NCI-H446 treated with DMSO at 0.1 percent for 48 hours (cell line): ENCODE results near the gene LINS1.
A peak's percentile ranks its signal among the peaks of the same experiment; 100 is the strongest.

Experiments used
- DNase-seq: peaks from one replicate; lab custom pipeline; 2025; lab: John Stamatoyannopoulos, UW

Gene LINS1, protein sequence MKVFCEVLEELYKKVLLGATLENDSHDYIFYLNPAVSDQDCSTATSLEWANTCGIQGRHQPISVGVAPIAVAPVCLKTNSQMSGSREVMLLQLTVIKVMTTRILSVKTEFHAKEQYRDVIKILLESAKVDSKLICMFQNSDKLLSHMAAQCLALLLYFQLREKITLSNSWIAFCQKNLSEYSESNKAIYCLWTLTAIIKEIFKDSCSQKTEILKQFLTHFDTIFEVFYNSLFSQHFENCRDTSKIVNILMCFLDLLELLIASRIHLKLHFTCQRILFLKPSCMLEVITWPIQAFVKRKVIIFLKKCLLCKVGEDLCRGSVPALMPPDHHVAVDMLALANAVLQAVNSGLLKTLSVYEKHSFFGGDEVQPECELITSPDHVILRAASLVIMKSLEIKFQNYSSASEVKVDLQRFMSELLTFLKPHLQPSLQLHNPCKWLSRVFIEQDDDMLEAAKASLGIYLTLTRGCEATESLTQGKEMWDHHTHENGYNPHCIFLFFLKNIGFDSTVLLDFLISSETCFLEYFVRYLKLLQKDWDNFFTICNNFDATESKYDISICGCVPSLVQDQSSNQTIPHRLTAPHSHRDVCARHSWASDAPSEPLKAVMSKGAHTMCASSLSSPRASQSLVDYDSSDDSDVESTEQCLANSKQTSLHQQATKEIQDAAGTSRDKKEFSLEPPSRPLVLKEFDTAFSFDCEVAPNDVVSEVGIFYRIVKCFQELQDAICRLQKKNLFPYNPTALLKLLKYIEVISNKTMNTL

DNA sequence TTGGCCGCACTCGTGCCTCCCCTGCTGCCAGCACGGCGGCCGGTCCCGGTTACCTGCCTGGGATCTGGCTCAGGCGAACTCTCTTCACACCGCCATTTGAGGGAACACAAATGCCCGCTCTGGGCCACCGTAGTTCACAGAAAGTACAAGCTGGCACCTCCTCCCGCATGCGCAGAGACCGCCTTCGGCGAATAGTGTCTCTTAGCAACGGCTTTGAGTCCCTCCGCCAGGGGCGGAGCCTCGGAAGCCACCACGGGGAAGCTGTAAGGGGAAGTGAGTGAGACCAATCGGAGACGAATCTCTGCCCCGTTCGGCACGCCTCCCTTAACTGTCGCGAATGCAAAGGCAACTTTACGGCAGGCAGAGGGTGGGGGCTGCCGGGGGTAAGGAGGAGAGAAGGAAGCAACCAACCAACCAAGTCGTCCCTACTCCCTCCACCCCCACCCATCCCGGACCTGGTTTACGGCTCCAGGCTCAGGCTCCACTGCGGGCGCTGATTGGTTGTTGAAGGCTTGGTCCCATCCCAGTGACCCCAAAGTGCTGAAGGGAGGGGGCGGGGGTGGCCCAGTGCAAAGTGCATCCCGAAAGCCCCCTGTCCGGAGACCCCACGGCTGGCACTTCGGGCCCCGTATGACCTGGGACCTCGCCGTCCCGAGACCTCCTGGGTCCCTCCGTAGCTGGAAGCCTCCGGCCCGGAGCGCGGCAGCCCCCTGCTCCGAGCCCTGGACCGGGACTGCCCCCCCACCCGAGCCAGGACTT is at the start of gene LINS1, which contains the start of gene ASB7:
Gene LINS1 (minus strand): TSS at position 121 of the 759 bp plus-strand sequence. CDS start 21,342 bp downstream, outside the sequence.
Gene ASB7 (plus strand): TSS at position 526 of the 759 bp plus-strand sequence. CDS start 9,628 bp downstream, outside the sequence.
- DNase-seq, result peak; percentile 97

DNA sequence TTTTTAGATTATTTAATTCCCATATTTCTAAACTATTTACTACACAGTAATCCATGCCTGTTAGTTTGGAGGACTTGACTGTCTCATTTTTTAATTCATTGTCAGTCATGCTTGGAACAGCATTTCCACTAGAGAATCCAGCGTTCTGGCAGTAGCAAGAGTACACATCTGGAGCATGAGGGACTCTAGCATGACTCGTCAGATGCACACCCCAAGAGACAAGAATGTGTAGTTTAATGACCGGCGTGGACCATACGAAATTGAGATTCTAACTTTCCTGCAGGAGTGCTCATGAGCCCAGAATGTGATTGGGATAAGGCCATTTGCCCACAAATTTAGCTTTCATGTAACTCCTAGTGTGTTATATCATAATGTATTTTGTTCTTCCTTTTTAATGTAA is 49.3 kb upstream of the LINS1 start:
- DNase-seq, result no peak

DNA sequence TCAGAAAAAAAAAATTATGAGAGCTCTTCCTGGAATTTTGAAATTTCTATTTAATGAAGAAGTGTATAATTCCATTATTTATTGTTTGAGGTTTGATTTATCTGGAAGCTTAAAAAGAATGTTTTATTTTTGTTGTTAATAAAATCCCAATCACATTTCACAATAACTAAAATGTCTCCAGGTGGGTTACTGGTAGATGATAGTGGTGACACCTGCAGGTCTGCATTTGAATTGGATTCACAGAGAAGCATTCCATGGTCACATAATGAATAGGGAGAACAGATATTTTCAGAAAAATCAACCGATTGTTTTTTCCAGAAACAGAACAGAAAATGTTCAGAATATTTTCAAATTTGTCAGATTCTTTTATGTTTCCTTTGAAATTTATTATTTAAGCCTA is 48.7 kb upstream of the LINS1 start:
- no peak for DNase-seq

DNA sequence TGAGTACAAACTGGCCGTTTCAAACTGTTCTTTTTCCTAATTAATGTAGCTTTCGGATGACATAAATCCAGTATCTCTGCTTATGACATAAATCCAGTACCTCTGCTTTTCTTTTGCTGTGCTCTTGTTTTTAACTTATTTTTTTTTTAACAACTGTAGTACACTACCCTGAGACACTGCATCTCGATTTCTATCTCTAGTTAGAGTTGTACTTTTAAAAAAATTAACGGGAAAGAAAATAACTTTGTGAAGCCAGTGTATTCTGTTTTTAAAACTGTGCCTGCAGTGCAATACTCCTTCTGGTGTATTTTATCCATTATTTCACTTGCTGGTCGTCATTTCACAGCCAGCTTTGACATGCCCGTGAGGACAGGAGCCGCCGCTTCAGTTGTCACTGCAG is 47.0 kb upstream of the LINS1 start:
- no peak for DNase-seq

DNA sequence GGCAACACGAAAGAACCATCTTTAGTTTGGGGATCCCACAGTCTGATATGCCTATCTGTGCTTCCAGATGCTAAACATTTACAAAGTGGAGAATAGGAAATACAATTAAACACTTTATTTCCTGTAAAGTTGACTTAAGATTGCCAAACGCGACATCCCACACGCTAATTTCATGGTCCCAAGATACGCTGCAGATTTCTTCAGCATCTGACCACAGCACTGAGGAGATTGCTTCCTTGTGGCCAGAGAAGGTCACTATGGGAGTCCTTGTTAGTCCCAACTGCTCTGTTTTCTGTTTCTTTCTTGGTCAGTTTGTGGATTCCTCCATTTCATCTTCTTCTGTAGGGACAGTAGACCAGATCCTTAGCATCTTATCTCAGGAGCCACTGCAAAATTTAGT is 43.7 kb upstream of the LINS1 start:
- no peak for DNase-seq

DNA sequence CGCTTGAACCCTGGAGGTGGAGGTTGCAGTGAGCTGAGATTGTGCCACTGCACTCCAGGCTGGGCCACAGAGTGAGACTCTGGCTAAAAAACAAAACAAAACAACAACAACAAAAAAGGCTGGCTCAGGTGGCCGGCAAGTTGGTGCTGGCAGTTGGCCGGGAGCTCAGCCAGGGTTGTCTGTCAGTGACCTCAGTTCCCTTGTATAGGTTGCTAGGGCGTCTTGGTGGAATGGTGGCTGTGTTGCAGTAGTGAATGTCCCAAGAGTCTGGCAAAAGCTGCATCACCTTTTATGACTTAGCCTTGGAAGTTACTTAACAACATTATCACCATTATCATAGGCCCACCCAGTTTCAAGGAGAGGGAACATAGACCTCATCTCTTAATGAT is 41.0 kb upstream of the LINS1 start:
- DNase-seq, result no peak

DNA sequence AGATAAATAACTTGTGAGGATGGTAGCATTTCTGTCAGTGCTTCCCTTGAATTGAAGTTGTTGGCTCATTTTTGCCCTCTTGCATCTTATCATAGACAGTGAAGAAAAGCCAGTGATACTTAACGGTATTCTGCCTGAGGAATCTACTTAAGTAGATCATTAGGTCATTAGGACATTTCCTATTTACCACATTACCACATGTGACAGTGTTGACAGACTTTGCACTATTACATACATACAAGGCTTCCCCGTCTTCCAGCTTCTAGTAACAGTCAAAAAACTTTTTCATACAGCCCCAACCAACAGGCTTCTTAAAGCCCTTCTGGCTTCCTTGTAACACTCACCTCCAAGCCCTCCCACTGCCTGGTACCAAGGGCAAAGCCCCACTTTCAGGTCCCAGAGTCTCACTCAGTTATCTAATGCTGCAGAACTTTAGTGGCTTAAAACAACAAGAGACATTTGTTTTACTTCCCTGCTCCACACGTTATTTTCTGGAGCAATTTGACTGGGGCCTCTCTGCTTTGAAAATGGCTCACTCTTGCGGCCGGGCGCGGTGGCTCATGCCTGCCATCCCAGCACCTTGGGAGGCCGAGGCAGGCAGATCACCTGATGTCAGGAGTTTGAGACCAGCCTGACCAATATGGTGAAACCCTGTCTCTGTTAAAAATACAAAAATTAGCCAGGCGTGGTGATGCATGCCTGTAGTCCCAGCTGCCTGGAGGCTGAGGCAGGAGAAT is 40.4 kb upstream of the LINS1 start:
- DNase-seq, result no peak

DNA sequence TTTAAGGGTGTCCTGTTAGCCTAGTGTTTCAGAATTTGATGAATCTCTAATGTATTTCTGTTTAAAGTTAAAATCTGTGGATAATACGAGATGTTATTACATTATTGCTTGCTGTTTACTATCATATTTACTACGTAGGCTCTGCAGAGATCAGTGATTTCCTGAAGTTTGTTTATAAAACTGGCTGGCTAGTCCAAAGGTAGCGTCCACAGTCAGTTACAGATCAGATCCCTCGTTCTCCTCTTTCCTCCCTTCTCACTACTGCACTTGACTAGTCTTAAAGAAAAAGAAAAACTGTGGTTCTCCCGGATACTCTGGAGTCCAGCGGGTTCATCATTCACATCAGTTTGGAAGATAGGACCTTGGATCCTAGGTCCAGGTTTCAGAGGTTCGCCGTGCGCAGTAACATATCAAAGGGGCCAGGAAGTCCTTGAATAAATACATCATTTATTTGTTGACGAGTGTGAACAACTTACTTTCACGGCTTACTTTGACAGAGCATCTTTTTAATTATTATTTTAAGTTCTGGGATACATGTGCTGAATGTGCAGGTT is 36.3 kb upstream of the LINS1 start:
- no peak for DNase-seq

DNA sequence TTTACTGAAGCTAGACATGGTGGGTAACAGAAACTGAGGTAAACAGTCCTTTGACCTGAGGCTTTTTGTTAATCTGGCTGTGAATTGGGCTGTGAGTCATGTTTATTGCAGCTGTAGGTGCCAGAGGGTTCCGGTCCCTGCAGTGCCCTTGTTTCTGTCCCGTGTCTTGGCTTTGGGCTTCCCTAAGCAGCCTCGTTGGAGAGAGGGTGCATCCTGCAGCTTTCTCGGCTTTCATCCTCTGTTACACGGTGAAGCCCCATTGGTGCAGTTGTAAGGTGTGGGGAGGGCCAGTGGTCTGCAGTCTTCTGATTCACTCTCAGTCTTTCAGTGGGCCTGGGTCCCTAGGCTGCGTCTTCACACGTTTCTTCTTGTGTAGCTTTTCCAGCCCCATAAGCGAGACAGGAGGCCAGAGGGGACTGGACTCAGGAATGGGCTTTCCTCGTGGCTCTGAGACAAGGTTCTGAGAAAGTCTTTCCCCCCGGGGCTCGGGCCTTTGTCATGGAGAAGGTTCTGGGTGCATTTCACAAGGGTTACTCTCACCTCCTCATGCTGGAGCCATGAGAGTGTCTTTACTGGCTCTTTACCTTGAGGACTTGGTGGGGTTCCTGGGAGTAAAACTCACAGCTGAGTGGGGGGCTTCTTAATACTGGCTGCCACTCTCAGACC is 33.6 kb upstream of the LINS1 start:
- no peak for DNase-seq

DNA sequence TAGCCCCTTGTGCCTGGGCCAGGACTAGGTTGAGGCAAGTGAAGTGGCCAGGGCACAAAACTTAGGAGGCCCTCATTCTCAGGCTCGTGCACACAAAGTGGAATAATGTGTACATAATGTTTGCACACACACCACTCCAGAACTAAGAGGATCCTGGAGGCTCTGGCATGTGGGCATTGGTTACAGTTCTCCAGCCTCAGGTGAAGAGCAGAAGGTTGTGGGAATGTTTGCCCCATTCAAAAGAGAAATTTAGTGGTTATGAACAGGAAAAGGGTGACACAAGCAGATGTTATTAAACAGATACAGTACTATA is 31.7 kb upstream of the LINS1 start:
- no peak for DNase-seq

DNA sequence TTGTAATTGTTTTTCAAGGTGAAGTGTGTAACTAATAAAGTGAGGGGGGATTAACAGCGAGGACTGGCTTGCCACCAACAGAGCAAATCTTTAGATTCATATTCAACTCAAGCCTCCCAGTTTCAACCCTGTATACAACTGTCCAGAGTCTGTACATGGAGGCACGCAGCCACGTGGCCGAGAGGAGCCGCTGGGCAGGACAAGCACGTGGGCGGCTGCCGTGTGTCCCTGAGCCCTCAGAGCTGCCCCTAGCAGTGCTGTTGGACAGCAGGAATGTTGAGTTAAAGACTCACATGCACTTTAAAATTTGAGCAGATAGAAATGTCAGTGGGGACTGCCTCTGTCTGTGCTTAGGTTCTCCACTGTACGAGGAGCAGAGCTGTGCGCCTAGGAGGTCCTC is 29.8 kb upstream of the LINS1 start:
- DNase-seq, result no peak

DNA sequence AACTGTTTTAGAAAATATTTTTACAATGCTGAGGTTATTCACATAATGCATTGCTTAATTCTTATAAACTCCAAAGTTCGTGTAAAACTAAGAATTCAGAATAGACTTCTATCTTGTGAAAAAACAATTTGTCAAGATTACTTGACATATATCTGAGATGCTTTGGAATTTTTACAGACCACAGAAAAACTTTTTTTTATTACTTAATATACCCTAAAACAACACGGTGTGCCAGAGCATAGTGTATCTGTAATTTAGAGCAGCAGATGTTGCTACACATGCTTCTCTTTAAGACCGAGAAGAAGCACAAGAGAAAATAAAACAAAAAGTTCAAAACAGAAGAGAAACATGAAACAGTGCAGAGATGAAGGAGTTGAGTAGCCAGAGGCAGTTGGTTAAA is 26.8 kb upstream of the LINS1 start:
- no peak for DNase-seq

DNA sequence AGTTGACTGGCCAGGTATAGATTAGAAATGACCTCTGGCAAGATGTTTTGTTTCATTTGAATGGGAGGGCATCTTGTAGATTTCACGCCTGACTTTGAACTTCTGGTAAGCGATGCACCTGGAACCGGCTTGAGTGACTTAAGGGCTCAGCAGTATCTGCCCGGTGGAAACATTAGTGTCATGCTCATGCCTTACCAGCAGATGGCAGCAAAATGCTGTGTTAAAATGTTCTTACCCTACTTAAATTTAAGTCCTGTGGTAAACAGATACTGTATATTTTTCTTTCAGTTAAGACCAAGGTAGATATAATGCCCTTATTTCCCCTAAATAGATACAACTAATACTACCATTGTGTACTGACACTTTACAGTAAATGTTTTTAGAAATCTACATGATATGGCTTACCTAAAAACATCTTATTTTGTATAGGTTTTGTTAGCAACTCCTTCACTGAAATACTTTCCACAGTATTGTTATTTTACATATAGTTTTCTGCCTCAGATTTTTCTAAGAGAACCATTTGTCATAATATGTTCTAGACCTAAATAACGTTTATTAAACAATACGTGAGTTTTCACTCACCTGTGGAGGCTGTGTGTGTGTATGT is 25.9 kb upstream of the LINS1 start:
- DNase-seq, result peak; percentile 21

DNA sequence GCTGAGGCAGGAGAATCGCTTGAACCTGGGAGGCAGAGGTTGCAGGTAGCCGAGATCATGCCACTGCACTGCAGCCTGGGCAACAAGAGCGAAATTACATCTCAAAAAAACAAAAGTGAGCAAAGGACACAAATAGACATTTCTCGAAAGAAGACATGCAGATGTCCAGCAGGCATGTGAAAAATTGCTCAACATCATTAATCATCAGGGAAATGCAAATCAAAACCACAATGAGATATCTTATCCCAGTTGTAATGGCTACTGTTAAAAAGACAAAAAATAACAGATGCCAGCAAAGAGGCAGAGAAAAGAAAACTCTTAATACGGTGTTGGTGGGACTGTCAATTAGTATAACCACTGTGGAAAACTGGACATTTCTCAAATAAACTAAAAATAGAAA is 21.3 kb upstream of the LINS1 start:
- DNase-seq, result no peak

DNA sequence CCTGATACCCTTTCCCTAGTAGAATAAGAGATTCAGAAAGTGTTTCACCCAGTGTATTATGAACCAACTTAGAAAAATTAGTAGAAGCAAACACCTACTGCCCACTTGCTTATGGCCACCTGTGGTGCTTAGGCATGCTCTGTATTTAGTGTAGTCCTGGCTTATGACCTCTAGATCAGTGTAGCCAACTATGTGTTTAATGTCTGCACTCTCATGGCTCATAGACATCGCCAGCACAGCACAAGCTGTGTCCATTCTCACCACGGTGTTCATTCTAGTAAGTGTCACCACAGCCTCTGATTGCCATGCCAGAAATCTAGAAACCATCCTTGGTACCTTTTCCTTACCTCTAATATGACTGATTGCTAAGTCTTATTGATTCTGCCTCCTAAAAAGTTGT is 14.7 kb upstream of the LINS1 start:
- no peak for DNase-seq

DNA sequence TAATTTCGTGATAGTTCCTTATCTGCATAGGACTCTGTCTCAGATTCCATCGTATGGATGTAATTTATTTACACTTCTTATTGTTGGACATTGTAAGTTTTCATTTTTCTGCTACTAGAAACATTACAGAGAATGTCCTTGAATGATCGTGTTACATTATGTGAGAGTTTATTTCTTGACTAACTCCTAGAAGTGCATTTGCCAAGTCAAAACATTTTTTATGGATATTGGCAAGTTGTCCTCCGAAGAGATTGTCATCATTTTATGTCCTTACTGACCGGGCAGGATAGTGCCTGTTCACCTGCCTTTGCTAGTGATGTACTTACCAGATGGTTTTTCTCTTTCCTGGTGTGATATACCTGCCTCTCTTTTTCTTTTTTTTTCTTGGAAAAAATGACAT is 13.8 kb upstream of the LINS1 start:
- no peak for DNase-seq

DNA sequence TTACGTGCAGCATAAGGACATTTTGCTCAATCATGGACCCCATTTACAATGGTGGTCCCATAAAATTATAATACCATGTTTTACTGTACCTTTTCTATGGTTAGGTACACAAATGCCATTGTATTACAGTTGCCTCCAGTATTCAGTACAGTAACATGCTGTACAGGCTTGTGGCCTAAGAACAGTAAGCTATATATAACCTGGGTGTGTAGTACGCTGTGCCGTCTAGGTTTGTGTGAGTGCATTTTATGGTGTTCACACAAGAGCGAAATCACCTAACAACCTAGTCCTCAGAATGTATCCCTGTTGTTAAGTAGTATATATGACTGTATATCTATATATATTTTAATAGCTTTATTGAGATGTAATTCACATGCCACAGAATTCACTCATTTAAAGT is 12.9 kb upstream of the LINS1 start:
- DNase-seq, result no peak

DNA sequence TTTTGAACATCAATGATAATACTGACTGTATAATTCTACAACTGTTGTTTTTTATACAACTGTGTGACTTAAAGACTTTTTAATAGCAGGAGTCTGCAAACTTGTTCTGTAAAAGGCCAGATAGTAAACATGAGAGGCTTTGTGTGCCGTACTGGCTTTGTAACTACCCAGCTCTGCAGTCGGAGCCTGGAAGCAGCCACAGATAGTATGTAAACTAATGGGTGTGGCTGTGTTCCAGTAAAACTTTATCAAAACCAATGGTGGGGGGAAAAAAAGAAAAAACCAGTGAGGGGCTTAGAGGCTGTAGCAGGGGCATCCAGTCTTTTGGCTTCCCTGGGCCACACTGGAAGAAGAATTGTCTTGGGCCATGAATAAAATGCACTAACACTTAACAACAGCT is 12.4 kb upstream of the LINS1 start:
- no peak for DNase-seq

DNA sequence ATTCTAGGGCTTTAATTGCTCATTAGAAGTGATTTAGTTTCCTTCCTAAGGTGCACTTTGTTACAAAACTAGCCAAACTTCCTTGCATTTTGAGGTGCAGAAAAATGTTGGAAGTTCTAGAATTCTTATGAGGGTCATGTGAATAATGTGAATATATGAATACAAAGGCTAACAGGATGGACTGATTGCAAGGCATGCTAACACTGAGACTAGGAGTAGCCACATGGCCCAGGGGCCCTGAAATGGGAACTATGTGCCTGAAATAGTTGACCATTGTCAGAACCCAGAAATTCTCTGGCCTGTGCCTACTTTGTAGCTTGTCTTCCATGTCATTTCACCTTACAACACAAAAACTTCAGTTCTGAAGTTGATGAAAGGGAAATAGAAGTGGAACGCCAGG is 11.2 kb upstream of the LINS1 start:
- DNase-seq, result no peak

DNA sequence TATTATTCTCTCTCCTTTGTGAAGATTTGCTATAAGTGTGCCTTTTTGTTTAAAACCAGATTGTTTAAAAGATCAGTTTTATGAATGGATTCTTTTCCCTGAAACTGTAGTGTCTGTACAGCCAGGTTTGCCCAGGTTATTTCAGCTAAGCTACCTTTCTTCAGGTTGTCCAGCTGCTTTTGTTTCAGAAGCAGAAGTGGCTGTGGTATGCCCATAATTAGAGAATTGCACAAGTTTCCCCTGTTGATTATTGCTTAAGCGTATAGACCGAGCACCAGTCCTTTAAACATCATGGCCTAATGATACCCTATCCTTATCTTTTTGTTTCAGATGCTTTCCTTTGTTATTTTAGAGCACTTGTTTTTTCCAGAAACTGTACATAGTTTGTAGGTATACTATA is 10.6 kb upstream of the LINS1 start:
- no peak for DNase-seq
